Measurements from ENCODE around the gene PRPS1.

GRCh38 chrX:107610667-107611066 lies 17.6 kb upstream of the PRPS1 start:
- TF ChIP-seq CTCF (IDR thresholded peaks at IDR 0.05; ENCODE audit: low read depth, low read length) (no peak), EZH2phosphoT487 (IDR thresholded peaks at IDR 0.05; ENCODE audit: low read depth) (no peak)
